ENCODE results near the gene ILRUN. TPM values are rescaled to one million over a fixed set of nuclear protein-coding genes. Genes with fewer than 3 reads are reported as not detected.

ILRUN gene
- total and polyA plus RNA-seq, 9 of the 15 experiments (the other 6 are each of a cell fraction or from before 2014, with no cell fraction given): 24.9 to 78.9 (median 53.4) TPM

DNA sequence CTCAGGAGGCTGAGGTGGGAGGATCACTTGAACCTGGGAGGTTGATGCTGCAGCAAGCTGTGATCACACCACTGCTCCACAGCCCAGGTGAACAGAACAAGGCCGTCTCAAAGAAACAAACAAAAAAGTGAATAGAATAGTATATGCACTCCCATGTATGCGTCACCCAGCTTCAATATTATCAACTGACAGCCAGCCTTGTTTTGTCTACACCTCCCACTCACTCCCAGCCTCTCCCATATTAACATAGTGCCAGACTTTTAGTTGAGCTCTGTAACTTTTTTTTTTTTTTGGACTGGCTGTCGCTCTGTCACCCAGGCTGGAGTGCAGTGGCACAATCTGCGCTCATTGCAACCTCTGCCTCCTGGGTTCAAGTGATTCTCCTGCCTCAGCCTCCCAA is 18.1 kb upstream of the ILRUN start (continued):
- TF ChIP-seq, protein P1, sequence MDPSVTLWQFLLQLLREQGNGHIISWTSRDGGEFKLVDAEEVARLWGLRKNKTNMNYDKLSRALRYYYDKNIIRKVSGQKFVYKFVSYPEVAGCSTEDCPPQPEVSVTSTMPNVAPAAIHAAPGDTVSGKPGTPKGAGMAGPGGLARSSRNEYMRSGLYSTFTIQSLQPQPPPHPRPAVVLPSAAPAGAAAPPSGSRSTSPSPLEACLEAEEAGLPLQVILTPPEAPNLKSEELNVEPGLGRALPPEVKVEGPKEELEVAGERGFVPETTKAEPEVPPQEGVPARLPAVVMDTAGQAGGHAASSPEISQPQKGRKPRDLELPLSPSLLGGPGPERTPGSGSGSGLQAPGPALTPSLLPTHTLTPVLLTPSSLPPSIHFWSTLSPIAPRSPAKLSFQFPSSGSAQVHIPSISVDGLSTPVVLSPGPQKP (CRISPR knock-in tag; IDR thresholded peaks at IDR 0.05): no peak
- TF ChIP-seq ZNF830 (CRISPR knock-in tag; IDR thresholded peaks at IDR 0.05) (no peak), CXXC5 (CRISPR knock-in tag; IDR thresholded peaks at IDR 0.05) (0 out of 2 replicates have a peak, but pooled peaks have one; percentile 14), SIN3B (IDR thresholded peaks at IDR 0.05; ENCODE audit: low read depth) (no peak), ZFX (CRISPR knock-in tag; IDR thresholded peaks at IDR 0.05) (no peak), ZNF644 (tag; IDR thresholded peaks at IDR 0.05; ENCODE audit: low read depth) (no peak), SMAD4 (CRISPR knock-in tag; conservative IDR thresholded peaks at IDR 0.05) (peak; percentile 98), POLR3G (IDR thresholded peaks at IDR 0.05; ENCODE audit: extremely low read depth, insufficient read length, insufficient replicate concordance) (no peak), EP400 (IDR thresholded peaks at IDR 0.05) (peak; percentile 32; the same call in 1 of the 2 replicates), POLR2AphosphoS2 (IDR thresholded peaks at IDR 0.05; ENCODE audit: low read length) (no peak), CEBPZ (IDR thresholded peaks at IDR 0.05; ENCODE audit: borderline replicate concordance, low read depth, low read length) (no peak), ZBTB2 (IDR thresholded peaks at IDR 0.05) (no peak), NFATC3 (IDR thresholded peaks at IDR 0.05) (no peak)
- TF ChIP-seq, protein P2, sequence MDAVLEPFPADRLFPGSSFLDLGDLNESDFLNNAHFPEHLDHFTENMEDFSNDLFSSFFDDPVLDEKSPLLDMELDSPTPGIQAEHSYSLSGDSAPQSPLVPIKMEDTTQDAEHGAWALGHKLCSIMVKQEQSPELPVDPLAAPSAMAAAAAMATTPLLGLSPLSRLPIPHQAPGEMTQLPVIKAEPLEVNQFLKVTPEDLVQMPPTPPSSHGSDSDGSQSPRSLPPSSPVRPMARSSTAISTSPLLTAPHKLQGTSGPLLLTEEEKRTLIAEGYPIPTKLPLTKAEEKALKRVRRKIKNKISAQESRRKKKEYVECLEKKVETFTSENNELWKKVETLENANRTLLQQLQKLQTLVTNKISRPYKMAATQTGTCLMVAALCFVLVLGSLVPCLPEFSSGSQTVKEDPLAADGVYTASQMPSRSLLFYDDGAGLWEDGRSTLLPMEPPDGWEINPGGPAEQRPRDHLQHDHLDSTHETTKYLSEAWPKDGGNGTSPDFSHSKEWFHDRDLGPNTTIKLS (IDR thresholded peaks at IDR 0.05; ENCODE audit: borderline replicate concordance, low read depth): no peak
- TF ChIP-seq, protein P3, sequence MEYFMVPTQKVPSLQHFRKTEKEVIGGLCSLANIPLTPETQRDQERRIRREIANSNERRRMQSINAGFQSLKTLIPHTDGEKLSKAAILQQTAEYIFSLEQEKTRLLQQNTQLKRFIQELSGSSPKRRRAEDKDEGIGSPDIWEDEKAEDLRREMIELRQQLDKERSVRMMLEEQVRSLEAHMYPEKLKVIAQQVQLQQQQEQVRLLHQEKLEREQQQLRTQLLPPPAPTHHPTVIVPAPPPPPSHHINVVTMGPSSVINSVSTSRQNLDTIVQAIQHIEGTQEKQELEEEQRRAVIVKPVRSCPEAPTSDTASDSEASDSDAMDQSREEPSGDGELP (CRISPR knock-in tag; IDR thresholded peaks at IDR 0.05; ENCODE audit: borderline replicate concordance): no peak; the same call in 1 of the 2 replicates
- TF ChIP-seq, protein P4, sequence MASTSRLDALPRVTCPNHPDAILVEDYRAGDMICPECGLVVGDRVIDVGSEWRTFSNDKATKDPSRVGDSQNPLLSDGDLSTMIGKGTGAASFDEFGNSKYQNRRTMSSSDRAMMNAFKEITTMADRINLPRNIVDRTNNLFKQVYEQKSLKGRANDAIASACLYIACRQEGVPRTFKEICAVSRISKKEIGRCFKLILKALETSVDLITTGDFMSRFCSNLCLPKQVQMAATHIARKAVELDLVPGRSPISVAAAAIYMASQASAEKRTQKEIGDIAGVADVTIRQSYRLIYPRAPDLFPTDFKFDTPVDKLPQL (IDR thresholded peaks at IDR 0.05; ENCODE audit: extremely low read depth, insufficient read length): no peak
- TF ChIP-seq, protein P5, sequence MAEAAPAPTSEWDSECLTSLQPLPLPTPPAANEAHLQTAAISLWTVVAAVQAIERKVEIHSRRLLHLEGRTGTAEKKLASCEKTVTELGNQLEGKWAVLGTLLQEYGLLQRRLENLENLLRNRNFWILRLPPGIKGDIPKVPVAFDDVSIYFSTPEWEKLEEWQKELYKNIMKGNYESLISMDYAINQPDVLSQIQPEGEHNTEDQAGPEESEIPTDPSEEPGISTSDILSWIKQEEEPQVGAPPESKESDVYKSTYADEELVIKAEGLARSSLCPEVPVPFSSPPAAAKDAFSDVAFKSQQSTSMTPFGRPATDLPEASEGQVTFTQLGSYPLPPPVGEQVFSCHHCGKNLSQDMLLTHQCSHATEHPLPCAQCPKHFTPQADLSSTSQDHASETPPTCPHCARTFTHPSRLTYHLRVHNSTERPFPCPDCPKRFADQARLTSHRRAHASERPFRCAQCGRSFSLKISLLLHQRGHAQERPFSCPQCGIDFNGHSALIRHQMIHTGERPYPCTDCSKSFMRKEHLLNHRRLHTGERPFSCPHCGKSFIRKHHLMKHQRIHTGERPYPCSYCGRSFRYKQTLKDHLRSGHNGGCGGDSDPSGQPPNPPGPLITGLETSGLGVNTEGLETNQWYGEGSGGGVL (CRISPR knock-in tag; IDR thresholded peaks at IDR 0.05): no peak

Measured in K562 (cell line).